ENCODE measurements around the gene VWA5B2. TPM values are rescaled to one million over a fixed set of nuclear protein-coding genes. Genes with fewer than 3 reads are reported as not detected.

The VWA5B2 gene
- total RNA-seq, 1 donor from 2014 or later: 0.11 TPM

DNA sequence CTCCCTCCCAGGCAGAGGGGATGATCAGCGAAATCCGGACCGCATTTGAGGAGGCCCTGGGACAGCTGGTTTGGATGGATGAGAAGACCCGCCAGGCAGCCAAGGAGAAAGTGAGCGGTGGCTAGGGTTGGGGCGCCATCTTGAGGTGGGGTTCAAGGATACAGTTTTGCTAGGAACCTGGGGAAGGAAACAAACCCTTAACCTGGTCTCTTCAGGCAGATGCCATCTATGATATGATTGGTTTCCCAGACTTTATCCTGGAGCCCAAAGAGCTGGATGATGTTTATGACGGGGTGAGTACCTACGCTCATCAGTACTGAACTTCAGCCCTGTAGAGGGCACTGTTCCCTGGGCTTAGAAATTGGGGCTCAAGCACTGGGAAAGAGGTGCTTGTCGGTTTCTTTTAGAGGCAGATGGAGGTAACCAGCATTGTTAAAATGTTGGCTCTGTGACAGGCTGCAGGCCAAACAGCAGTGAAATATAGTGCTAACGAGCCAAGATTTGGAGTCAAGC, 60.1 kb downstream of the VWA5B2 start:
- no peaks in the 10 kb centered on the region for H3K9me3 Mint-ChIP-seq (ENCODE audit: unreplicated experiment)
- no peak overlapping the region for H3K4me3 Mint-ChIP-seq (ENCODE audit: unreplicated experiment)
- no peaks in the 10 kb centered on the region for H3K36me3 Mint-ChIP-seq (ENCODE audit: unreplicated experiment)
- TF ChIP-seq, protein P1, sequence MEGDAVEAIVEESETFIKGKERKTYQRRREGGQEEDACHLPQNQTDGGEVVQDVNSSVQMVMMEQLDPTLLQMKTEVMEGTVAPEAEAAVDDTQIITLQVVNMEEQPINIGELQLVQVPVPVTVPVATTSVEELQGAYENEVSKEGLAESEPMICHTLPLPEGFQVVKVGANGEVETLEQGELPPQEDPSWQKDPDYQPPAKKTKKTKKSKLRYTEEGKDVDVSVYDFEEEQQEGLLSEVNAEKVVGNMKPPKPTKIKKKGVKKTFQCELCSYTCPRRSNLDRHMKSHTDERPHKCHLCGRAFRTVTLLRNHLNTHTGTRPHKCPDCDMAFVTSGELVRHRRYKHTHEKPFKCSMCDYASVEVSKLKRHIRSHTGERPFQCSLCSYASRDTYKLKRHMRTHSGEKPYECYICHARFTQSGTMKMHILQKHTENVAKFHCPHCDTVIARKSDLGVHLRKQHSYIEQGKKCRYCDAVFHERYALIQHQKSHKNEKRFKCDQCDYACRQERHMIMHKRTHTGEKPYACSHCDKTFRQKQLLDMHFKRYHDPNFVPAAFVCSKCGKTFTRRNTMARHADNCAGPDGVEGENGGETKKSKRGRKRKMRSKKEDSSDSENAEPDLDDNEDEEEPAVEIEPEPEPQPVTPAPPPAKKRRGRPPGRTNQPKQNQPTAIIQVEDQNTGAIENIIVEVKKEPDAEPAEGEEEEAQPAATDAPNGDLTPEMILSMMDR (IDR thresholded peaks at IDR 0.05): peak; percentile 72
- peaks cover 26% of the 10 kb centered on the region for H3K27me3 Mint-ChIP-seq (ENCODE audit: unreplicated experiment)
- no peak for DNase-seq (ENCODE audit: extremely low spot score, unreplicated experiment)
- no peak overlapping the region for H3K27ac Mint-ChIP-seq (ENCODE audit: unreplicated experiment)
- no peaks in the 10 kb centered on the region for H3K4me1 Mint-ChIP-seq (ENCODE audit: unreplicated experiment)

DNA sequence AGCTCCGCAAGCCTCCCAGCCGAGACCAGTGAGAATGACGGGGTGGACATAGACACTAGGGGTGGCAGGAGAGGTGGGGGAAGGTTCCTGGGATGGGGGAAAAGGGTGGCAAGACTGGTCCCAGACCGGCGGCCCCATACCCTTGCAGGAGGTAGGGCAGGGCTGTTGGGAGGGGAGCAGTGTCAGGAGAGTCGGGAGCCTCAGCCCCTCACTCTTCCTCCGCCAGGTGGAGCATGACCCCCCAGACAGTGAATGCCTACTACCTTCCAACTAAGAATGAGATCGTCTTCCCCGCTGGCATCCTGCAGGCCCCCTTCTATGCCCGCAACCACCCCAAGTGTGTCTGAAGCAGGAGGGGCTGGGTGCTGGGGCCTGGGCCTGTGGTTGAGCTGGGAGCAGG, 60.9 kb downstream of the VWA5B2 start:
- no peaks in the 10 kb centered on the region for H3K9me3 Mint-ChIP-seq (ENCODE audit: unreplicated experiment)
- H3K4me3 Mint-ChIP-seq (ENCODE audit: unreplicated experiment): no peak overlapping the region
- no peaks in the 10 kb centered on the region for H3K36me3 Mint-ChIP-seq (ENCODE audit: unreplicated experiment)
- no peak for DNase-seq (ENCODE audit: extremely low spot score, unreplicated experiment)
- H3K27me3 Mint-ChIP-seq (ENCODE audit: unreplicated experiment): peaks cover 28% of the 10 kb centered on the region
- TF ChIP-seq, protein P1 (IDR thresholded peaks at IDR 0.05): no peak
- no peak overlapping the region for H3K27ac Mint-ChIP-seq (ENCODE audit: unreplicated experiment)
- no peaks in the 10 kb centered on the region for H3K4me1 Mint-ChIP-seq (ENCODE audit: unreplicated experiment)

DNA sequence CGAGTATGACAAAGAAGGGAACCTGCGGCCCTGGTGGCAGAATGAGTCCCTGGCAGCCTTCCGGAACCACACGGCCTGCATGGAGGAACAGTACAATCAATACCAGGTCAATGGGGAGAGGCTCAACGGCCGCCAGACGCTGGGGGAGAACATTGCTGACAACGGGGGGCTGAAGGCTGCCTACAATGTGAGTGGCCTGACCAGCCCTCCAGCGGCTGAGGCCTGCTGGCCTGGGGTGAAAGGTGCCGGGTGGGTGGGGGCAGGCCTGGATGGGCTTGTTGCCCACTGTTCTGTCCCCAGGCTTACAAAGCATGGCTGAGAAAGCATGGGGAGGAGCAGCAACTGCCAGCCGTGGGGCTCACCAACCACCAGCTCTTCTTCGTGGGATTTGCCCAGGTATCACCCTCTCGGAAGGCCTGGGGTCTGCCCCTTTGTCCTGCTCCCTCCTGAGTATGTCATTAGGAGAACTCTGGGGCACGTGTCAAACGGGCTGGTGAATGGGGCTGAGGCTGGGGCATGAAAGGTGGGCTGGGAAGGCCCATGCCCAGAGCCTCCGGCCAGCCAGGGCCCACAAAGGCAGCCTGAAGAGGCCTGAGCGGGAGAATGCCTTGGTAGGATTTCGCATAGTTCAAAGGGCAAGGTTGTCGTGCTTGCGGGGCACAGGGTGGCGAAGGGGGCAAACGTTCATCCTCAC, 61.8 kb downstream of the VWA5B2 start:
- TF ChIP-seq, protein P1 (IDR thresholded peaks at IDR 0.05): no peak
- DNase-seq (ENCODE audit: extremely low spot score, unreplicated experiment): no peak
- no peaks in the 10 kb centered on the region for H3K4me1 Mint-ChIP-seq (ENCODE audit: unreplicated experiment)
- no peak overlapping the region for H3K27ac Mint-ChIP-seq (ENCODE audit: unreplicated experiment)
- no peaks in the 10 kb centered on the region for H3K9me3 Mint-ChIP-seq (ENCODE audit: unreplicated experiment)
- H3K27me3 Mint-ChIP-seq (ENCODE audit: unreplicated experiment): peaks cover 25% of the 10 kb centered on the region
- H3K4me3 Mint-ChIP-seq (ENCODE audit: unreplicated experiment): no peak overlapping the region
- no peaks in the 10 kb centered on the region for H3K36me3 Mint-ChIP-seq (ENCODE audit: unreplicated experiment)

Small RNA genes lying within 50 kb of the gene (microRNA-seq; reads per million reads assigned to microRNA genes)
- not detected for gene MIR1224 (ENCODE audit: unreplicated experiment)

Other genes with a start within 250 kb of the VWA5B2 start
- 39.0 and 39.9 TPM in 2 replicates for gene ABCC5, start 211.7 kb upstream of the VWA5B2 start, total RNA-seq
- not detected in 2 replicates for gene HTR3D, start 197.8 kb upstream of the VWA5B2 start, total RNA-seq
- not detected in 2 replicates for gene HTR3C, start 176.5 kb upstream of the VWA5B2 start, total RNA-seq
- not detected in 2 replicates for gene HTR3E, start 132.5 kb upstream of the VWA5B2 start, total RNA-seq
- 30.3 and 30.4 TPM in 2 replicates for gene EIF2B5, start 94.2 kb upstream of the VWA5B2 start, total RNA-seq
- 110 and 121 TPM in 2 replicates for gene DVL3, start 74.2 kb upstream of the VWA5B2 start, total RNA-seq
- 398 and 419 TPM in 2 replicates for gene AP2M1, start 54.7 kb upstream of the VWA5B2 start, total RNA-seq
- 60.5 and 69.5 TPM in 2 replicates for gene ABCF3, start 43.4 kb upstream of the VWA5B2 start, total RNA-seq
- gene ALG3, start 19.4 kb downstream of the VWA5B2 start, total RNA-seq: 38.2 and 40.7 TPM in 2 replicates
- 3.9 and 4.5 TPM in 2 replicates for gene EEF1AKMT4, start 20.1 kb downstream of the VWA5B2 start, total RNA-seq
- 1.8 and 2.0 TPM in 2 replicates for gene CAMK2N2, start 32.0 kb downstream of the VWA5B2 start, total RNA-seq
- not detected in 2 replicates for gene ECE2, start 46.4 kb downstream of the VWA5B2 start, total RNA-seq
- 222 and 239 TPM in 2 replicates for gene PSMD2, start 69.7 kb downstream of the VWA5B2 start, total RNA-seq
- 367 and 385 TPM in 2 replicates for gene EIF4G1, start 85.0 kb downstream of the VWA5B2 start, total RNA-seq
- 10.1 and 11.3 TPM in 2 replicates for gene FAM131A, start 108.0 kb downstream of the VWA5B2 start, total RNA-seq
- gene CLCN2, start 132.0 kb downstream of the VWA5B2 start, total RNA-seq: 9.4 and 9.7 TPM in 2 replicates
- gene POLR2H, start 132.1 kb downstream of the VWA5B2 start, total RNA-seq: 56.4 and 57.7 TPM in 2 replicates
- not detected in 2 replicates for gene THPO, start 148.6 kb downstream of the VWA5B2 start, total RNA-seq
- gene CHRD, start 150.5 kb downstream of the VWA5B2 start, total RNA-seq: 2.7 and 4.4 TPM in 2 replicates